NCI-H2107 (cell line): ENCODE data around the gene SIGLEC6.
"Not testable (repeated sequence)": the region's sequence is repeated elsewhere in the genome, so short reads cannot be mapped to it uniquely, and the experiment has no call there.

Experiments
- DNase-seq: peaks from one replicate; lab custom pipeline; 2025; lab: John Stamatoyannopoulos, UW

Gene SIGLEC6

GRCh38 chr19:51508059-51508733, 23.3 kb downstream of the SIGLEC6 start:
- DNase-seq, result no peak

GRCh38 chr19:51507640-51508058, 23.8 kb downstream of the SIGLEC6 start:
- DNase-seq, result no peak

- DNase-seq, result no peak
Measured at GRCh38 chr19:51507192-51507591, 24.3 kb downstream of the SIGLEC6 start.

GRCh38 chr19:51505904-51506303, 25.6 kb downstream of the SIGLEC6 start:
- DNase-seq, result no peak

- DNase-seq, result no peak
Measured at GRCh38 chr19:51503896-51504295, 27.6 kb downstream of the SIGLEC6 start.

- no peak for DNase-seq
Measured at GRCh38 chr19:51503286-51503817, 28.1 kb downstream of the SIGLEC6 start.

GRCh38 chr19:51501594-51502263, 29.7 kb downstream of the SIGLEC6 start, which contains the start of gene SIGLEC12:
Gene SIGLEC12, minus strand, starts transcription at chr19:51501800. Its CDS starts 67 bp downstream, at chr19:51501733.
- DNase-seq, result no peak

- not testable (repeated sequence) for DNase-seq
Measured at GRCh38 chr19:51500931-51501330, 30.5 kb downstream of the SIGLEC6 start.

GRCh38 chr19:51497666-51498065, 33.8 kb downstream of the SIGLEC6 start:
- no peak for DNase-seq

GRCh38 chr19:51493776-51494175, 37.7 kb downstream of the SIGLEC6 start:
- no peak for DNase-seq

- DNase-seq, result no peak
Measured at GRCh38 chr19:51491586-51491985, 39.9 kb downstream of the SIGLEC6 start.

GRCh38 chr19:51490676-51491075, 40.8 kb downstream of the SIGLEC6 start:
- DNase-seq, result peak; percentile 1

GRCh38 chr19:51489113-51489512, 42.4 kb downstream of the SIGLEC6 start:
- no peak for DNase-seq

- no peak for DNase-seq
Measured at GRCh38 chr19:51488491-51488890, 43.0 kb downstream of the SIGLEC6 start.

- DNase-seq, result no peak
Measured at GRCh38 chr19:51485960-51486660, 45.4 kb downstream of the SIGLEC6 start.

GRCh38 chr19:51480590-51480989, 50.9 kb downstream of the SIGLEC6 start:
- DNase-seq, result no peak

GRCh38 chr19:51479531-51480331, 51.7 kb downstream of the SIGLEC6 start:
- no peak for DNase-seq

GRCh38 chr19:51478381-51479234, 52.9 kb downstream of the SIGLEC6 start, which contains the start of gene CEACAM18:
Gene CEACAM18, plus strand, starts transcription at chr19:51478539.
- no peak for DNase-seq

GRCh38 chr19:51477344-51477743, 54.1 kb downstream of the SIGLEC6 start:
- no peak for DNase-seq

GRCh38 chr19:51476164-51476563, 55.3 kb downstream of the SIGLEC6 start:
- DNase-seq, result no peak
